Lower leg skin (tissue), 3 donors: ENCODE results near the gene KLHDC8A.

Source experiments
- POLR2A ChIP-seq, 2 donors: fragments of 450-650 bp; IDR thresholded peaks; one replicate each; pipeline ENCODE4 v1.6.1; 2016 to 2017; ENCODE audit warnings: antibody characterized with exemption in 2 of 2, mild to moderate bottlenecking in 1 of 2, moderate library complexity in 1 of 2
- TF ChIP-seq, protein P1 (sequence below), 3 donors: fragments of 450-650 bp; IDR thresholded peaks; one replicate each; pipeline ENCODE4 v1.5.1; 2016; ENCODE audit warnings: antibody characterized with exemption in 3 of 3, mild to moderate bottlenecking in 3 of 3, moderate library complexity in 2 of 3

- TF ChIP-seq, protein P1, sequence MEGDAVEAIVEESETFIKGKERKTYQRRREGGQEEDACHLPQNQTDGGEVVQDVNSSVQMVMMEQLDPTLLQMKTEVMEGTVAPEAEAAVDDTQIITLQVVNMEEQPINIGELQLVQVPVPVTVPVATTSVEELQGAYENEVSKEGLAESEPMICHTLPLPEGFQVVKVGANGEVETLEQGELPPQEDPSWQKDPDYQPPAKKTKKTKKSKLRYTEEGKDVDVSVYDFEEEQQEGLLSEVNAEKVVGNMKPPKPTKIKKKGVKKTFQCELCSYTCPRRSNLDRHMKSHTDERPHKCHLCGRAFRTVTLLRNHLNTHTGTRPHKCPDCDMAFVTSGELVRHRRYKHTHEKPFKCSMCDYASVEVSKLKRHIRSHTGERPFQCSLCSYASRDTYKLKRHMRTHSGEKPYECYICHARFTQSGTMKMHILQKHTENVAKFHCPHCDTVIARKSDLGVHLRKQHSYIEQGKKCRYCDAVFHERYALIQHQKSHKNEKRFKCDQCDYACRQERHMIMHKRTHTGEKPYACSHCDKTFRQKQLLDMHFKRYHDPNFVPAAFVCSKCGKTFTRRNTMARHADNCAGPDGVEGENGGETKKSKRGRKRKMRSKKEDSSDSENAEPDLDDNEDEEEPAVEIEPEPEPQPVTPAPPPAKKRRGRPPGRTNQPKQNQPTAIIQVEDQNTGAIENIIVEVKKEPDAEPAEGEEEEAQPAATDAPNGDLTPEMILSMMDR (IDR thresholded peaks at IDR 0.05) = no peak
- no peak for TF ChIP-seq POLR2A (IDR thresholded peaks at IDR 0.05)
These were observed 62.4 kb downstream of the KLHDC8A start for GRCh38 chr1:205294175-205294917.
